HEK293 (cell line): ENCODE results near the gene RHBDF1.

Experiments used
- KLF10 ChIP-seq: fragments of 450-650 bp; IDR thresholded peaks from 2 replicates; pipeline ENCODE4 v1.5.1; 2018; ENCODE audit warnings: missing biosample characterization, mild to moderate bottlenecking, missing genetic modification characterization
- KLF16 ChIP-seq: fragments of 450-650 bp; formaldehyde crosslinking; IDR thresholded peaks from 2 replicates; pipeline ENCODE4 v1.5.1; 2017; ENCODE audit warnings: missing biosample characterization, missing genetic modification characterization
- KLF9 ChIP-seq: fragments of 450-650 bp; formaldehyde crosslinking; IDR thresholded peaks from 2 replicates; pipeline ENCODE4 v1.5.1; 2016; ENCODE audit warnings: missing biosample characterization, missing genetic modification characterization, low read depth
- PRDM1 ChIP-seq: fragments of 450-650 bp; formaldehyde crosslinking; IDR thresholded peaks from 2 replicates; pipeline ENCODE4; 2016; ENCODE audit warnings: missing biosample characterization, missing genetic modification characterization
- SP7 ChIP-seq: fragments of 450-650 bp; formaldehyde crosslinking; IDR thresholded peaks from 2 replicates; pipeline ENCODE4 v1.5.1; 2016; ENCODE audit warnings: missing biosample characterization, missing genetic modification characterization
- TRIM28 ChIP-seq: IDR thresholded peaks from 2 replicates; pipeline ENCODE4 v1.6.1; 2011; ENCODE audit warnings: low read length, control low read depth, borderline replicate concordance
- ZBTB1 ChIP-seq: fragments of 450-650 bp; formaldehyde crosslinking; IDR thresholded peaks from 2 replicates; pipeline ENCODE4 v1.5.1; 2016; ENCODE audit warnings: missing biosample characterization, missing genetic modification characterization
- ZNF121 ChIP-seq: fragments of 450-650 bp; formaldehyde crosslinking; IDR thresholded peaks from 2 replicates; pipeline ENCODE4 v1.5.1; 2016; ENCODE audit warnings: missing biosample characterization, missing genetic modification characterization
- ZNF221 ChIP-seq: fragments of 450-650 bp; formaldehyde crosslinking; IDR thresholded peaks from 2 replicates; pipeline ENCODE4 v1.5.1; 2017; ENCODE audit warnings: missing biosample characterization, missing genetic modification characterization, borderline replicate concordance
- ZNF23 ChIP-seq: fragments of 450-650 bp; formaldehyde crosslinking; IDR thresholded peaks from 2 replicates; pipeline ENCODE4 v1.5.1; 2016; ENCODE audit warnings: missing biosample characterization, missing genetic modification characterization, borderline replicate concordance
- ZNF311 ChIP-seq: fragments of 450-650 bp; formaldehyde crosslinking; IDR thresholded peaks from 2 replicates; pipeline ENCODE4 v1.5.1; 2017; ENCODE audit warnings: missing biosample characterization, missing genetic modification characterization, borderline replicate concordance
- ZNF391 ChIP-seq: fragments of 450-650 bp; formaldehyde crosslinking; IDR thresholded peaks from 2 replicates; pipeline ENCODE4 v1.5.1; 2016; ENCODE audit warnings: low read depth, missing biosample characterization, missing genetic modification characterization, borderline replicate concordance
- ZNF394 ChIP-seq: fragments of 450-650 bp; formaldehyde crosslinking; IDR thresholded peaks from 2 replicates; pipeline ENCODE4 v1.5.1; 2016; ENCODE audit warnings: missing biosample characterization, missing genetic modification characterization, mild to moderate bottlenecking, moderate library complexity, borderline replicate concordance
- ZNF449 ChIP-seq: fragments of 450-650 bp; formaldehyde crosslinking; IDR thresholded peaks from 2 replicates; pipeline ENCODE4 v1.5.1; 2017; ENCODE audit warnings: missing biosample characterization, mild to moderate bottlenecking, missing genetic modification characterization, moderate library complexity
- ZNF571 ChIP-seq: fragments of 450-650 bp; formaldehyde crosslinking; IDR thresholded peaks from 2 replicates; pipeline ENCODE4 v1.5.0; 2017; ENCODE audit warnings: missing biosample characterization, missing genetic modification characterization
- ZNF600 ChIP-seq: fragments of 450-650 bp; formaldehyde crosslinking; IDR thresholded peaks from 2 replicates; pipeline ENCODE4 v1.5.1; 2016; ENCODE audit warnings: missing biosample characterization, missing genetic modification characterization
- ZNF621 ChIP-seq: fragments of 450-650 bp; formaldehyde crosslinking; IDR thresholded peaks from 2 replicates; pipeline ENCODE4 v1.5.1; 2017; ENCODE audit warnings: missing biosample characterization, missing genetic modification characterization
- ZNF626 ChIP-seq: fragments of 450-650 bp; sonication (Bioruptor Pico); formaldehyde crosslinking; IDR thresholded peaks from 2 replicates; pipeline ENCODE4 v1.5.1; 2018; ENCODE audit warnings: missing biosample characterization, missing genetic modification characterization, inconsistent platforms
- ZNF639 ChIP-seq: fragments of 450-650 bp; formaldehyde crosslinking; IDR thresholded peaks from 2 replicates; pipeline ENCODE4 v1.5.1; 2016; ENCODE audit warnings: missing biosample characterization, missing genetic modification characterization
- ZNF677 ChIP-seq: fragments of 450-650 bp; IDR thresholded peaks from 2 replicates; pipeline ENCODE4 v1.5.0; 2018; ENCODE audit warnings: missing biosample characterization, mild to moderate bottlenecking, missing genetic modification characterization, moderate library complexity
- ZNF776 ChIP-seq: fragments of 450-650 bp; formaldehyde crosslinking; IDR thresholded peaks from 2 replicates; pipeline ENCODE4 v1.5.0; 2017; ENCODE audit warnings: missing biosample characterization, missing genetic modification characterization, borderline replicate concordance
- ZNF792 ChIP-seq: fragments of 450-650 bp; formaldehyde crosslinking; IDR thresholded peaks from 2 replicates; pipeline ENCODE4 v1.5.1; 2016; ENCODE audit warnings: missing biosample characterization, missing genetic modification characterization
- TF ChIP-seq, protein P1 (sequence below): fragments of 450-650 bp; formaldehyde crosslinking; IDR thresholded peaks from 2 replicates; pipeline ENCODE4 v1.5.1; 2016; ENCODE audit warnings: missing biosample characterization, missing genetic modification characterization
- TF ChIP-seq, protein P2 (sequence below): fragments of 450-650 bp; formaldehyde crosslinking; conservative IDR thresholded peaks from 2 replicates; pipeline ENCODE4 v1.5.1; 2016; ENCODE audit warnings: low read depth, missing biosample characterization, missing genetic modification characterization
- TF ChIP-seq, protein P3 (sequence below): fragments of 450-650 bp; formaldehyde crosslinking; IDR thresholded peaks from 2 replicates; pipeline ENCODE4 v1.5.1; 2016; ENCODE audit warnings: missing biosample characterization, missing genetic modification characterization
- TF ChIP-seq, protein P4 (sequence below): fragments of 450-650 bp; formaldehyde crosslinking; IDR thresholded peaks from 2 replicates; pipeline ENCODE4 v1.5.1; 2016; ENCODE audit warnings: missing biosample characterization, missing genetic modification characterization
- TF ChIP-seq, protein P5 (sequence below): fragments of 450-650 bp; formaldehyde crosslinking; IDR thresholded peaks from 2 replicates; pipeline ENCODE4 v1.5.1; 2016; ENCODE audit warnings: missing biosample characterization, missing genetic modification characterization

RHBDF1 gene

GRCh38 chr16:96935-97381 is 24.5 kb upstream of the RHBDF1 start (continued):
- TF ChIP-seq TRIM28 (no peak), PRDM1 (no peak), ZNF391 (peak; percentile 51; the same call in 1 of the 2 replicates), ZNF600 (no peak; the same call in 1 of the 2 replicates), ZNF23 (tag by site-specific recombination) (no peak), ZNF776 (tag by site-specific recombination) (no peak), ZNF394 (tag by site-specific recombination) (peak; percentile 82), ZNF449 (tag by site-specific recombination) (peak; percentile 81; the same call in 1 of the 2 replicates), ZNF621 (tag by site-specific recombination) (no peak), ZNF677 (tag by site-specific recombination) (no peak), ZNF311 (no peak), ZNF792 (tag by site-specific recombination) (no peak), ZNF626 (tag by site-specific recombination) (no peak), SP7 (tag by site-specific recombination) (peak; percentile 80), ZBTB1 (tag by site-specific recombination) (no peak), KLF9 (tag by site-specific recombination) (peak; percentile 98), KLF10 (peak; percentile 84), KLF16 (tag by site-specific recombination) (peak; percentile 93), ZNF121 (tag by site-specific recombination) (peak; percentile 54), ZNF571 (tag by site-specific recombination) (no peak), ZNF639 (tag by site-specific recombination) (peak; percentile 62; the same call in 1 of the 2 replicates), ZNF221 (tag by site-specific recombination) (no peak)
- TF ChIP-seq, protein P1, sequence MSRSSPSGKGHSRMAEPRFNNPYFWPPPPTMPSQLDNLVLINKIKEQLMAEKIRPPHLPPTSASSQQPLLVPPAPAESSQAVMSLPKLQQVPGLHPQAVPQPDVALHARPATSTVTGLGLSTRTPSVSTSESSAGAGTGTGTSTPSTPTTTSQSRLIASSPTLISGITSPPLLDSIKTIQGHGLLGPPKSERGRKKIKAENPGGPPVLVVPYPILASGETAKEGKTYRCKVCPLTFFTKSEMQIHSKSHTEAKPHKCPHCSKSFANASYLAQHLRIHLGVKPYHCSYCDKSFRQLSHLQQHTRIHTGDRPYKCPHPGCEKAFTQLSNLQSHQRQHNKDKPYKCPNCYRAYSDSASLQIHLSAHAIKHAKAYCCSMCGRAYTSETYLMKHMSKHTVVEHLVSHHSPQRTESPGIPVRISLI (tag by site-specific recombination), result peak; percentile 63; the same call in 1 of the 2 replicates
- TF ChIP-seq, protein P2, sequence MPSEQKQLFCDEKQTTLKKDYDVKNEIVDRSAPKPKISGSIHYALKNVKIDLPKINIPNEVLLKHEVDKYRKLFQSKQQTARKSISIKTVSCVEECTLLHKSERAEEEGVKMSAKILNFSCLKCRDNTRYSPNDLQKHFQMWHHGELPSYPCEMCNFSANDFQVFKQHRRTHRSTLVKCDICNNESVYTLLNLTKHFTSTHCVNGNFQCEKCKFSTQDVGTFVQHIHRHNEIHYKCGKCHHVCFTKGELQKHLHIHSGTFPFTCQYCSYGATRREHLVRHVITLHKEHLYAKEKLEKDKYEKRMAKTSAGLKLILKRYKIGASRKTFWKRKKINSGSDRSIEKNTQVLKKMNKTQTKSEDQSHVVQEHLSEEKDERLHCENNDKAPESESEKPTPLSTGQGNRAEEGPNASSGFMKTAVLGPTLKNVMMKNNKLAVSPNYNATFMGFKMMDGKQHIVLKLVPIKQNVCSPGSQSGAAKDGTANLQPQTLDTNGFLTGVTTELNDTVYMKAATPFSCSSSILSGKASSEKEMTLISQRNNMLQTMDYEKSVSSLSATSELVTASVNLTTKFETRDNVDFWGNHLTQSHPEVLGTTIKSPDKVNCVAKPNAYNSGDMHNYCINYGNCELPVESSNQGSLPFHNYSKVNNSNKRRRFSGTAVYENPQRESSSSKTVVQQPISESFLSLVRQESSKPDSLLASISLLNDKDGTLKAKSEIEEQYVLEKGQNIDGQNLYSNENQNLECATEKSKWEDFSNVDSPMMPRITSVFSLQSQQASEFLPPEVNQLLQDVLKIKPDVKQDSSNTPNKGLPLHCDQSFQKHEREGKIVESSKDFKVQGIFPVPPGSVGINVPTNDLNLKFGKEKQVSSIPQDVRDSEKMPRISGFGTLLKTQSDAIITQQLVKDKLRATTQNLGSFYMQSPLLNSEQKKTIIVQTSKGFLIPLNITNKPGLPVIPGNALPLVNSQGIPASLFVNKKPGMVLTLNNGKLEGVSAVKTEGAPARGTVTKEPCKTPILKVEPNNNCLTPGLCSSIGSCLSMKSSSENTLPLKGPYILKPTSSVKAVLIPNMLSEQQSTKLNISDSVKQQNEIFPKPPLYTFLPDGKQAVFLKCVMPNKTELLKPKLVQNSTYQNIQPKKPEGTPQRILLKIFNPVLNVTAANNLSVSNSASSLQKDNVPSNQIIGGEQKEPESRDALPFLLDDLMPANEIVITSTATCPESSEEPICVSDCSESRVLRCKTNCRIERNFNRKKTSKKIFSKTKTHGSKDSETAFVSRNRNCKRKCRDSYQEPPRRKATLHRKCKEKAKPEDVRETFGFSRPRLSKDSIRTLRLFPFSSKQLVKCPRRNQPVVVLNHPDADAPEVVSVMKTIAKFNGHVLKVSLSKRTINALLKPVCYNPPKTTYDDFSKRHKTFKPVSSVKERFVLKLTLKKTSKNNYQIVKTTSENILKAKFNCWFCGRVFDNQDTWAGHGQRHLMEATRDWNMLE (tag by site-specific recombination), result no peak
- TF ChIP-seq, protein P3, sequence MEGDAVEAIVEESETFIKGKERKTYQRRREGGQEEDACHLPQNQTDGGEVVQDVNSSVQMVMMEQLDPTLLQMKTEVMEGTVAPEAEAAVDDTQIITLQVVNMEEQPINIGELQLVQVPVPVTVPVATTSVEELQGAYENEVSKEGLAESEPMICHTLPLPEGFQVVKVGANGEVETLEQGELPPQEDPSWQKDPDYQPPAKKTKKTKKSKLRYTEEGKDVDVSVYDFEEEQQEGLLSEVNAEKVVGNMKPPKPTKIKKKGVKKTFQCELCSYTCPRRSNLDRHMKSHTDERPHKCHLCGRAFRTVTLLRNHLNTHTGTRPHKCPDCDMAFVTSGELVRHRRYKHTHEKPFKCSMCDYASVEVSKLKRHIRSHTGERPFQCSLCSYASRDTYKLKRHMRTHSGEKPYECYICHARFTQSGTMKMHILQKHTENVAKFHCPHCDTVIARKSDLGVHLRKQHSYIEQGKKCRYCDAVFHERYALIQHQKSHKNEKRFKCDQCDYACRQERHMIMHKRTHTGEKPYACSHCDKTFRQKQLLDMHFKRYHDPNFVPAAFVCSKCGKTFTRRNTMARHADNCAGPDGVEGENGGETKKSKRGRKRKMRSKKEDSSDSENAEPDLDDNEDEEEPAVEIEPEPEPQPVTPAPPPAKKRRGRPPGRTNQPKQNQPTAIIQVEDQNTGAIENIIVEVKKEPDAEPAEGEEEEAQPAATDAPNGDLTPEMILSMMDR (tag by site-specific recombination), result peak; percentile 99
- TF ChIP-seq, protein P4, sequence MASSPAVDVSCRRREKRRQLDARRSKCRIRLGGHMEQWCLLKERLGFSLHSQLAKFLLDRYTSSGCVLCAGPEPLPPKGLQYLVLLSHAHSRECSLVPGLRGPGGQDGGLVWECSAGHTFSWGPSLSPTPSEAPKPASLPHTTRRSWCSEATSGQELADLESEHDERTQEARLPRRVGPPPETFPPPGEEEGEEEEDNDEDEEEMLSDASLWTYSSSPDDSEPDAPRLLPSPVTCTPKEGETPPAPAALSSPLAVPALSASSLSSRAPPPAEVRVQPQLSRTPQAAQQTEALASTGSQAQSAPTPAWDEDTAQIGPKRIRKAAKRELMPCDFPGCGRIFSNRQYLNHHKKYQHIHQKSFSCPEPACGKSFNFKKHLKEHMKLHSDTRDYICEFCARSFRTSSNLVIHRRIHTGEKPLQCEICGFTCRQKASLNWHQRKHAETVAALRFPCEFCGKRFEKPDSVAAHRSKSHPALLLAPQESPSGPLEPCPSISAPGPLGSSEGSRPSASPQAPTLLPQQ, result peak; percentile 100
- TF ChIP-seq, protein P5, sequence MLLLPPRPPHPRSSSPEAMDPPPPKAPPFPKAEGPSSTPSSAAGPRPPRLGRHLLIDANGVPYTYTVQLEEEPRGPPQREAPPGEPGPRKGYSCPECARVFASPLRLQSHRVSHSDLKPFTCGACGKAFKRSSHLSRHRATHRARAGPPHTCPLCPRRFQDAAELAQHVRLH, result peak; percentile 91
